ENCODE data around the gene PSORS1C1.

The PSORS1C1 gene

GRCh38 chr6:31098449-31098938 lies 16.1 kb upstream of the PSORS1C1 start:
- Histone ChIP-seq H3K36me3 (ENCODE audit: control insufficient read depth, insufficient read depth, low read length) (no peaks in the 10 kb centered on the region), H3K27ac (no peak overlapping the region), H3K4me2 (ENCODE audit: low read length) (no peak overlapping the region), H3K9ac (no peak overlapping the region), H3K27me3 (ENCODE audit: control insufficient read depth, insufficient read depth, low read length) (no peaks in the 10 kb centered on the region), H3K79me2 (no peaks in the 10 kb centered on the region), H3K4me1 (peaks cover 18% of the 10 kb centered on the region), H3K9me3 (ENCODE audit: control insufficient read depth, low read length) (no peaks in the 10 kb centered on the region), H2AFZ (no peak overlapping the region), H3K4me3 (ENCODE audit: low read depth, low read length) (no peak overlapping the region)
- no peak for TF ChIP-seq CTCF (IDR thresholded peaks at IDR 0.05)

- no peaks in the 10 kb centered on the region for H3K9me3 ChIP-seq (ENCODE audit: control insufficient read depth, low read length)
- H3K79me2 ChIP-seq, result no peaks in the 10 kb centered on the region
- no peaks in the 10 kb centered on the region for H3K36me3 ChIP-seq (ENCODE audit: control insufficient read depth, insufficient read depth, low read length)
- H3K4me1 ChIP-seq, result no peaks in the 10 kb centered on the region
- no peaks in the 10 kb centered on the region for H3K27me3 ChIP-seq (ENCODE audit: control insufficient read depth, insufficient read depth, low read length)
- H3K9ac ChIP-seq, result no peak overlapping the region
- H3K4me3 ChIP-seq (ENCODE audit: low read depth, low read length), result no peak overlapping the region
- H2AFZ ChIP-seq, result no peak overlapping the region
- no peak overlapping the region for H3K27ac ChIP-seq
- TF ChIP-seq CTCF (IDR thresholded peaks at IDR 0.05), result no peak
- no peak overlapping the region for H3K4me2 ChIP-seq (ENCODE audit: low read length)
These were observed 11.5 kb upstream of the PSORS1C1 start for GRCh38 chr6:31103136-31103535.

GRCh38 chr6:31107052-31107451 lies 7.5 kb upstream of the PSORS1C1 start:
- H3K4me2 ChIP-seq (ENCODE audit: low read length), result no peak overlapping the region
- H3K36me3 ChIP-seq (ENCODE audit: control insufficient read depth, insufficient read depth, low read length), result no peaks in the 10 kb centered on the region
- H3K4me1 ChIP-seq, result no peaks in the 10 kb centered on the region
- no peak overlapping the region for H3K9ac ChIP-seq
- no peak overlapping the region for H2AFZ ChIP-seq
- H3K9me3 ChIP-seq (ENCODE audit: control insufficient read depth, low read length), result no peaks in the 10 kb centered on the region
- no peak overlapping the region for H3K27ac ChIP-seq
- H3K4me3 ChIP-seq (ENCODE audit: low read depth, low read length), result no peak overlapping the region
- H3K79me2 ChIP-seq, result no peaks in the 10 kb centered on the region
- TF ChIP-seq CTCF (IDR thresholded peaks at IDR 0.05), result no peak
- no peaks in the 10 kb centered on the region for H3K27me3 ChIP-seq (ENCODE audit: control insufficient read depth, insufficient read depth, low read length)

GRCh38 chr6:31110825-31111582 lies 3.6 kb upstream of the PSORS1C1 start:
- H2AFZ ChIP-seq, result no peak overlapping the region
- H3K36me3 ChIP-seq (ENCODE audit: control insufficient read depth, insufficient read depth, low read length), result no peaks in the 10 kb centered on the region
- no peak for TF ChIP-seq CTCF (IDR thresholded peaks at IDR 0.05)
- H3K4me3 ChIP-seq (ENCODE audit: low read depth, low read length), result no peak overlapping the region
- H3K4me1 ChIP-seq, result peaks cover 21% of the 10 kb centered on the region
- no peaks in the 10 kb centered on the region for H3K9me3 ChIP-seq (ENCODE audit: control insufficient read depth, low read length)
- no peaks in the 10 kb centered on the region for H3K27me3 ChIP-seq (ENCODE audit: control insufficient read depth, insufficient read depth, low read length)
- H3K4me2 ChIP-seq (ENCODE audit: low read length), result no peak overlapping the region
- no peak overlapping the region for H3K9ac ChIP-seq
- no peaks in the 10 kb centered on the region for H3K79me2 ChIP-seq
- H3K27ac ChIP-seq, result no peak overlapping the region

- H3K4me1 ChIP-seq, result peaks cover 21% of the 10 kb centered on the region
- H3K36me3 ChIP-seq (ENCODE audit: control insufficient read depth, insufficient read depth, low read length), result no peaks in the 10 kb centered on the region
- no peak for TF ChIP-seq CTCF (IDR thresholded peaks at IDR 0.05)
- H3K9me3 ChIP-seq (ENCODE audit: control insufficient read depth, low read length), result no peaks in the 10 kb centered on the region
- H3K9ac ChIP-seq, result no peak overlapping the region
- H3K4me2 ChIP-seq (ENCODE audit: low read length), result no peak overlapping the region
- no peak overlapping the region for H3K4me3 ChIP-seq (ENCODE audit: low read depth, low read length)
- H3K79me2 ChIP-seq, result no peaks in the 10 kb centered on the region
- H3K27me3 ChIP-seq (ENCODE audit: control insufficient read depth, insufficient read depth, low read length), result no peaks in the 10 kb centered on the region
- H3K27ac ChIP-seq, result no peak overlapping the region
- no peak overlapping the region for H2AFZ ChIP-seq
These were observed 2.9 kb upstream of the PSORS1C1 start for GRCh38 chr6:31111712-31112111.

All from parathyroid adenoma (tissue), 2 donors.